Retinal pigment epithelial cell (primary cell): ENCODE measurements around the gene MAN2A2.

Experiments used
- DNase-seq: peaks from one replicate; pipeline ENCODE4 v3.0.0-alpha.2; 2010; ENCODE audit warnings: low read depth
- H3K4me3 ChIP-seq: 2 replicates; pipeline ENCODE4 v1.5.1; 2011; ENCODE audit warnings: mild to moderate bottlenecking, low read length, control low read depth, moderate library complexity
- CTCF ChIP-seq: conservative IDR thresholded peaks from 2 replicates; pipeline ENCODE4 v1.5.1; 2011; ENCODE audit warnings: low read depth, low read length, control low read depth, inconsistent platforms

The MAN2A2 gene

DNA sequence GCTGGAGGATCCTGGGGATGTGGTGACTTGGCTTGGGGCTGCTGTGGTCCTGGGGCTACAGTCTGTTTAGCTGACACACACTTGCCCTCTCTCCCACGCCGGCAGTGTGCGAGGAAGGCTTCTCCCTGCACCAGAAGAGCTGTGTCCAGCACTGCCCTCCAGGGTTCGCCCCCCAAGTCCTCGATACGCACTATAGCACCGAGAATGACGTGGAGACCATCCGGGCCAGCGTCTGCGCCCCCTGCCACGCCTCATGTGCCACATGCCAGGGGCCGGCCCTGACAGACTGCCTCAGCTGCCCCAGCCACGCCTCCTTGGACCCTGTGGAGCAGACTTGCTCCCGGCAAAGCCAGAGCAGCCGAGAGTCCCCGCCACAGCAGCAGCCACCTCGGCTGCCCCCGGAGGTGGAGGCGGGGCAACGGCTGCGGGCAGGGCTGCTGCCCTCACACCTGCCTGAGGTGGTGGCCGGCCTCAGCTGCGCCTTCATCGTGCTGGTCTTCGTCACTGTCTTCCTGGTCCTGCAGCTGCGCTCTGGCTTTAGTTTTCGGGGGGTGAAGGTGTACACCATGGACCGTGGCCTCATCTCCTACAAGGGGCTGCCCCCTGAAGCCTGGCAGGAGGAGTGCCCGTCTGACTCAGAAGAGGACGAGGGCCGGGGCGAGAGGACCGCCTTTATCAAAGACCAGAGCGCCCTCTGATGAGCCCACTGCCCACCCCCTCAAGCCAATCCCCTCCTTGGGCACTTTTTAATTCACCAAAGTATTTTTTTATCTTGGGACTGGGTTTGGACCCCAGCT lies 21.7 kb upstream of the MAN2A2 start:
- DNase-seq = no peak
- no peak for TF ChIP-seq CTCF
- no peak overlapping the region for H3K4me3 ChIP-seq

GRCh38 chr15:90881978-90882721 lies 21.0 kb upstream of the MAN2A2 start:
- TF ChIP-seq CTCF = no peak
- no peak for DNase-seq
- no peak overlapping the region for H3K4me3 ChIP-seq

DNA sequence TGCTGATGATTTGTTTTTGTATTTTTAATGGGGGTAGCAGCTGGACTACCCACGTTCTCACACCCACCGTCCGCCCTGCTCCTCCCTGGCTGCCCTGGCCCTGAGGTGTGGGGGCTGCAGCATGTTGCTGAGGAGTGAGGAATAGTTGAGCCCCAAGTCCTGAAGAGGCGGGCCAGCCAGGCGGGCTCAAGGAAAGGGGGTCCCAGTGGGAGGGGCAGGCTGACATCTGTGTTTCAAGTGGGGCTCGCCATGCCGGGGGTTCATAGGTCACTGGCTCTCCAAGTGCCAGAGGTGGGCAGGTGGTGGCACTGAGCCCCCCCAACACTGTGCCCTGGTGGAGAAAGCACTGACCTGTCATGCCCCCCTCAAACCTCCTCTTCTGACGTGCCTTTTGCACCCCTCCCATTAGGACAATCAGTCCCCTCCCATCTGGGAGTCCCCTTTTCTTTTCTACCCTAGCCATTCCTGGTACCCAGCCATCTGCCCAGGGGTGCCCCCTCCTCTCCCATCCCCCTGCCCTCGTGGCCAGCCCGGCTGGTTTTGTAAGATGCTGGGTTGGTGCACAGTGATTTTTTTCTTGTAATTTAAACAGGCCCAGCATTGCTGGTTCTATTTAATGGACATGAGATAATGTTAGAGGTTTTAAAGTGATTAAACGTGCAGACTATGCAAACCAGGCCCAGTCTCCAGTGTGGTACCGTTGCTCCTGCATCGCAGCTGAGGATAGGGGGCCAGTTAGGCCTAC lies 20.1 kb upstream of the MAN2A2 start:
- no peak for TF ChIP-seq CTCF

GRCh38 chr15:90883526-90883975 lies 19.6 kb upstream of the MAN2A2 start:
- no peak for TF ChIP-seq CTCF
- no peak for DNase-seq
- peak overlapping the region; percentile 41 for H3K4me3 ChIP-seq

More for the DNA sequence above, 20.1 kb upstream of the MAN2A2 start:
- no peak overlapping the region for H3K4me3 ChIP-seq
- no peak for DNase-seq

- no peak for DNase-seq
- TF ChIP-seq CTCF = no peak
- peak within 1 kb of the TSS; percentile 41 for H3K4me3 ChIP-seq
Measured at GRCh38 chr15:90883976-90884718, 19.0 kb upstream of the MAN2A2 start, which contains the start of gene FES. FES (plus strand) TSS chr15:90884504; CDS start chr15:90885046, 542 bp downstream.

DNA sequence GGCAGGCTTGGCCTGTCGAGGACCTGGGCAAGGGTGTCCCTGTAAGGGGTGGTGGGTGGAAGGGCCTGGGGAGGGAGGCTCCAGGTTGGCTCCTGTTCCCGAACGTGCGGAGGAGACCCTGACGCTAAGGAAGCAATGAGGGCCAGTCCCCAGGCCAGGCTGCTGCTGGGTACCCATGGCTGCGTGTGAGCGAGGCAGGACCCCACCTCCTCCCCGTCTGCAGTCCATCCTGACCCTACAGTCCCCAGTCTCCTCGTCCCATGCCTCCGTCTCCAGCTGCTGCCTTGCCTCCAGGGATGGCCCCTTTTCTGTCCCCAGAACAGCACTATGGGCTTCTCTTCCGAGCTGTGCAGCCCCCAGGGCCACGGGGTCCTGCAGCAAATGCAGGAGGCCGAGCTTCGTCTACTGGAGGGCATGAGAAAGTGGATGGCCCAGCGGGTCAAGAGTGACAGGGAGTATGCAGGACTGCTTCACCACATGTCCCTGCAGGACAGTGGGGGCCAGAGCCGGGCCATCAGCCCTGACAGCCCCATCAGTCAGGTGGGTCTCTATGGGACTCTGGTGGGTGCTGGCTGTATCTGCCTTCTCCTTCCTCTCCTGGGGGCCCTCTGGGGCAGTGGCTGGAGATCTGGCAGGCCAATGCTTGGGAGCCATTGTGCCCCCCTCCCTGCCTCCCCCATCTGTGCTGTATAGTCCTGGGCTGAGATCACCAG lies 18.2 kb upstream of the MAN2A2 start:
- peak overlapping the region; percentile 41 for H3K4me3 ChIP-seq
- no peak for TF ChIP-seq CTCF
- DNase-seq = no peak
